A549 (cell line): ENCODE results near the gene EEF1B2. TPM values are rescaled to one million over a fixed set of nuclear protein-coding genes. Genes with fewer than 3 reads are reported as not detected.
A peak's percentile ranks its signal among the peaks of the same experiment; 100 is the strongest.

Experiments used
- ATAC-seq, 2 experiments: fragments of 200-7000 bp in 1 of 2; fragments of >200 bp in 1 of 2; cut with Nextera tagmentation in 1 of 2; cut with Tn5 transposase in 1 of 2; 3 replicates each; pipeline versions ENCODE4 v1.8.0 to v1.9.1; 2018 to 2020; ENCODE audit warnings: mild to moderate bottlenecking in 1 of 2, moderate library complexity in 1 of 2
- CTCF ChIA-PET: fragments of 300-600 bp; sonication (Branson Sonifier 250); formaldehyde crosslinking; extraction: SDS; loops from one replicate; lab custom pipeline; 2021; ENCODE audit warnings: antibody characterized with exemption, inconsistent platforms; lab: Yijun Ruan, JAX
- POLR2A ChIA-PET: fragments of 350-600 bp; formaldehyde crosslinking; extraction: SDS; loops from one replicate; lab custom pipeline; 2021; ENCODE audit warnings: antibody characterized with exemption, inconsistent platforms; lab: Yijun Ruan, JAX
- DNase-seq, 2 experiments: peaks; one replicate each; pipeline versions ENCODE4 v3.0.0 to v3.0.0-alpha.2; 2011 to 2016; ENCODE audit warnings: low read depth in 1 of 2, low spot score in 1 of 2
- FAIRE-seq: peaks from 2 replicates; lab custom pipeline; 2011; peaks lifted over from hg19 to GRCh38; lab: Jason Lieb, UNC
- H3K27ac ChIP-seq, 2 experiments: fragments of >200 bp; sonication (Bioruptor Twin); formaldehyde crosslinking; 3 replicates each; pipeline ENCODE4 v1.5.1; 2016 to 2017
- H3K4me1 ChIP-seq: fragments of >200 bp; sonication (Bioruptor Twin); formaldehyde crosslinking; 3 replicates; pipeline ENCODE4 v1.6.1; 2016
- H3K4me2 ChIP-seq: fragments of >200 bp; sonication (Bioruptor Twin); formaldehyde crosslinking; 3 replicates; pipeline ENCODE4 v1.6.1; 2016
- H3K4me3 ChIP-seq: fragments of >200 bp; sonication (Bioruptor Twin); formaldehyde crosslinking; 3 replicates; pipeline ENCODE4 v1.5.1; 2016
- H3K9me3 ChIP-seq: fragments of >200 bp; sonication (Bioruptor Twin); formaldehyde crosslinking; 3 replicates; pipeline ENCODE4 v1.6.1; 2016
- BCL3 ChIP-seq: fragments of >200 bp; sonication (Bioruptor Twin); formaldehyde crosslinking; IDR thresholded peaks from 3 replicates; pipeline ENCODE4 v1.6.1; 2016
- BHLHE40 ChIP-seq: IDR thresholded peaks from 2 replicates; pipeline ENCODE4 v1.6.1; 2012; ENCODE audit warnings: low read depth, low read length, inconsistent platforms
- CBX8 ChIP-seq: fragments of 200-600 bp; sonication (generic); IDR thresholded peaks from 2 replicates; pipeline ENCODE4 v1.6.1; 2016
- CEBPB ChIP-seq, 2 experiments: fragments of >200 bp in 1 of 2; sonication (Bioruptor Twin) in 1 of 2; formaldehyde crosslinking in 1 of 2; IDR thresholded peaks; 2 replicates each; pipeline ENCODE4 v1.6.1; 2012 to 2016
- E2F6 ChIP-seq: IDR thresholded peaks from 2 replicates; pipeline ENCODE4 v1.6.1; 2012; ENCODE audit warnings: low read depth, borderline replicate concordance
- ELK1 ChIP-seq: fragments of 150-350 bp; IDR thresholded peaks from 2 replicates; pipeline ENCODE4 v1.6.1; 2014; ENCODE audit warnings: low read depth, mild to moderate bottlenecking, low read length
- EP300 ChIP-seq, 2 experiments: fragments of >200 bp; sonication (Bioruptor Twin); formaldehyde crosslinking; IDR thresholded peaks; 2 replicates in 1 of 2; 3 replicates in 1 of 2; pipeline ENCODE4 v1.6.1; 2016 to 2017
- FOSL2 ChIP-seq, 2 experiments: fragments of 450-650 bp in 1 of 2; fragments of >200 bp in 1 of 2; sonication (Bioruptor Twin) in 1 of 2; formaldehyde crosslinking; IDR thresholded peaks; 2 replicates each; pipeline versions ENCODE4 v1.5.0 to v1.6.1; 2016 to 2020; ENCODE audit warnings: mild to moderate bottlenecking in 1 of 2, moderate library complexity in 1 of 2
- GATA3 ChIP-seq: IDR thresholded peaks from 2 replicates; pipeline ENCODE4 v1.6.1; 2012; ENCODE audit warnings: borderline replicate concordance
- HES2 ChIP-seq: fragments of >200 bp; sonication (Bioruptor Twin); formaldehyde crosslinking; IDR thresholded peaks from 2 replicates; pipeline ENCODE4 v1.6.1; 2016
- HOXB13 ChIP-seq: fragments of 250-450 bp; sonication (Bioruptor Pico); IDR thresholded peaks from 2 replicates; pipeline ENCODE4 v1.5.0; 2020; ENCODE audit warnings: low read depth, mild to moderate bottlenecking, moderate library complexity
- JUN ChIP-seq, 2 experiments: fragments of >200 bp; sonication (Bioruptor Twin); formaldehyde crosslinking; IDR thresholded peaks; 2 replicates in 1 of 2; 3 replicates in 1 of 2; pipeline ENCODE4 v1.6.1; 2016 to 2017
- KDM1A ChIP-seq: fragments of 200-600 bp; sonication (generic); IDR thresholded peaks from 2 replicates; pipeline ENCODE4 v1.6.1; 2016; ENCODE audit warnings: low read depth, mild to moderate bottlenecking
- KDM5A ChIP-seq: fragments of 200-600 bp; sonication (generic); IDR thresholded peaks from 2 replicates; pipeline ENCODE4 v1.6.1; 2016; ENCODE audit warnings: antibody characterized with exemption, mild to moderate bottlenecking
- MAX ChIP-seq: IDR thresholded peaks from 2 replicates; pipeline ENCODE4 v1.6.1; 2012
- PBX3 ChIP-seq: IDR thresholded peaks from 2 replicates; pipeline ENCODE4 v1.6.1; 2012
- POLR2A ChIP-seq: IDR thresholded peaks from 2 replicates; pipeline ENCODE4 v1.6.1; 2012; ENCODE audit warnings: mild to moderate bottlenecking, low read length
- RAD21 ChIP-seq, 2 experiments: fragments of >200 bp in 1 of 2; sonication (Bioruptor Twin) in 1 of 2; formaldehyde crosslinking in 1 of 2; IDR thresholded peaks in 1 of 2; conservative IDR thresholded peaks in 1 of 2; 2 replicates in 1 of 2; 3 replicates in 1 of 2; pipeline ENCODE4 v1.6.1; 2012 to 2018; ENCODE audit warnings: inconsistent platforms in 1 of 2
- RARB ChIP-seq: fragments of 250-450 bp; sonication (Bioruptor Pico); IDR thresholded peaks from 2 replicates; pipeline ENCODE4 v1.8.0; 2021; ENCODE audit warnings: mild to moderate bottlenecking, moderate library complexity
- RCOR1 ChIP-seq: fragments of 150-350 bp; IDR thresholded peaks from 2 replicates; pipeline ENCODE4 v1.6.1; 2014; ENCODE audit warnings: antibody characterized with exemption, low read length, low read depth
- REST ChIP-seq: fragments of 200-600 bp; sonication (generic); IDR thresholded peaks from 2 replicates; pipeline ENCODE4 v1.6.1; 2016; ENCODE audit warnings: antibody characterized with exemption, mild to moderate bottlenecking, moderate library complexity
- RNF2 ChIP-seq: fragments of 200-600 bp; sonication (generic); IDR thresholded peaks from 2 replicates; pipeline ENCODE4 v1.6.1; 2016; ENCODE audit warnings: low read depth, mild to moderate bottlenecking, antibody characterized with exemption, moderate library complexity, borderline replicate concordance
- SMC3 ChIP-seq: fragments of >200 bp; sonication (Bioruptor Twin); formaldehyde crosslinking; IDR thresholded peaks from 3 replicates; pipeline ENCODE4 v1.6.1; 2018; ENCODE audit warnings: inconsistent platforms
- TFCP2L1 ChIP-seq: fragments of 250-450 bp; sonication (Bioruptor Pico); IDR thresholded peaks from 2 replicates; pipeline ENCODE4 v1.5.0; 2021; ENCODE audit warnings: mild to moderate bottlenecking
- TP53 ChIP-seq: fragments of 250-450 bp; sonication (Bioruptor Pico); IDR thresholded peaks from 2 replicates; pipeline ENCODE4 v1.5.0; 2021; ENCODE audit warnings: mild to moderate bottlenecking, moderate library complexity
- ZFP36 ChIP-seq: fragments of 450-650 bp; IDR thresholded peaks from 2 replicates; pipeline ENCODE4 v1.6.1; 2014; ENCODE audit warnings: borderline replicate concordance; ENCODE audit not compliant: partially characterized antibody
- WGBS: methylation state at CpG from one replicate; pipeline ENCODE4 v1.1.6; 2017; ENCODE audit errors: missing lambda C conversion rate; 5-methylcytosine and 5-hydroxymethylcytosine counted together
- polyA plus RNA-seq, 4 experiments: library from polyadenylated mRNA; depleted of rRNA in 3 of 4; stranded (reverse); fragments of >200 nt; fragmentation: RNase III in 1 of 4; extraction: RNeasy Plus Mini Kit Qiagen cat#74134 plus additional on column Dnase treatment in 1 of 4; gene quantifications; 2 replicates in 3 of 4; 3 replicates in 1 of 4; pipeline ENCODE4 v1.2.3, GENCODE V29; 2011 to 2017

The EEF1B2 gene
- polyA plus RNA-seq, 2 of the 4 experiments (the other 2 are of a cell fraction), result 1,005 to 1,363 TPM

- no peak overlapping the region for H3K27ac ChIP-seq
- CTCF ChIA-PET, result interaction anchor here (0.6 kb wide), 1 partner anchor 27 kb away, joined by 4 read pairs; no protein-coding TSS in a partner anchor
- no peak for TF ChIP-seq TP53
- TF ChIP-seq, all 56 proteins: peak for 0
- no peaks in the 10 kb centered on the region for H3K9me3 ChIP-seq
- ATAC-seq (no peak), FAIRE-seq (no peak), DNase-seq (no peak)
- H3K4me3 ChIP-seq, result no peak overlapping the region
- H3K4me2 ChIP-seq, result no peak overlapping the region
- no peaks in the 10 kb centered on the region for H3K4me1 ChIP-seq
- POLR2A ChIA-PET, result no interaction called here
- WGBS, result 83% methylated on average over 3 of the region's 3 CpGs
Observed at GRCh38 chr2:206192157-206192556, 32.5 kb downstream of the EEF1B2 start.

GRCh38 chr2:206193671-206194357 lies 34.1 kb downstream of the EEF1B2 start:
- Histone ChIP-seq H3K4me2 (no peak overlapping the region), H3K27ac (no peak overlapping the region), H3K4me3 (no peak overlapping the region), H3K4me1 (peaks cover 5% of the 10 kb centered on the region; the same call in 2 of the 3 replicates), H3K9me3 (no peaks in the 10 kb centered on the region)
- ChIA-PET POLR2A (no interaction called here), CTCF (no interaction called here)
- TF ChIP-seq POLR2A (no peak), E2F6 (no peak), TFCP2L1 (CRISPR knock-in tag) (no peak), HES2 (no peak), ZFP36 (no peak), RNF2 (no peak), PBX3 (no peak), GATA3 (no peak), TP53 (no peak), JUN (IDR thresholded peaks at IDR 0.05) (no peak)
- DNase-seq (no peak), ATAC-seq (no peak), FAIRE-seq (no peak)
- WGBS, result 39% methylated on average over 2 of the region's 2 CpGs

- CTCF ChIA-PET, result interaction anchor here (1.0 kb wide), 1 partner anchor 61 kb away, joined by 3 read pairs; no protein-coding TSS in a partner anchor
- no peaks in the 10 kb centered on the region for H3K9me3 ChIP-seq
- no peak overlapping the region for H3K27ac ChIP-seq
- ATAC-seq (no peak), DNase-seq (no peak), FAIRE-seq (no peak)
- POLR2A ChIA-PET, result no interaction called here
- peaks cover 15% of the 10 kb centered on the region; the same call in 2 of the 3 replicates for H3K4me1 ChIP-seq
- H3K4me2 ChIP-seq, result peak overlapping the region; percentile 35; the same call in 1 of the 3 replicates
- H3K4me3 ChIP-seq, result no peak overlapping the region
- 6% methylated on average over 1 of the region's 1 CpG for WGBS
- TF ChIP-seq GATA3, result no peak
- no peak for TF ChIP-seq EP300 (IDR thresholded peaks at IDR 0.05)
- TF ChIP-seq ELK1, result no peak
- no peak for TF ChIP-seq CEBPB (IDR thresholded peaks at IDR 0.05)
- TF ChIP-seq BCL3, result no peak
- TF ChIP-seq SMC3, result no peak
- TF ChIP-seq FOSL2 (IDR thresholded peaks at IDR 0.05), result no peak
- TF ChIP-seq FOSL2 (CRISPR knock-in tag; IDR thresholded peaks at IDR 0.05), result no peak
- no peak for TF ChIP-seq KDM1A
- TF ChIP-seq BHLHE40, result no peak
- TF ChIP-seq KDM5A, result no peak
- no peak for TF ChIP-seq CBX8
- no peak for TF ChIP-seq RCOR1
- no peak for TF ChIP-seq RARB (CRISPR knock-in tag)
- TF ChIP-seq POLR2A, result no peak
- TF ChIP-seq REST, result no peak
- no peak for TF ChIP-seq HOXB13 (CRISPR knock-in tag)
- no peak for TF ChIP-seq MAX
- TF ChIP-seq RAD21 (conservative IDR thresholded peaks at IDR 0.05 in 1 of 2, IDR thresholded peaks at IDR 0.05 in 1 of 2), result no peak
Observed at GRCh38 chr2:206198677-206199076, 39.0 kb downstream of the EEF1B2 start.
